GM21447 (cell line): ENCODE results near the gene DNAJB1.

Source experiments
- ATAC-seq: cut with Tn5 transposase; IDR thresholded peaks from one replicate; pipeline ENCODE4 v1.9.1; 2021; ENCODE audit not compliant: unreplicated experiment

DNAJB1 gene

GRCh38 chr19:14473978-14474578, 44.1 kb downstream of the DNAJB1 start:
- ATAC-seq = no peak

GRCh38 chr19:14473073-14473977, 44.9 kb downstream of the DNAJB1 start:
- ATAC-seq = no peak

GRCh38 chr19:14472202-14472938, 45.8 kb downstream of the DNAJB1 start:
- no peak for ATAC-seq

- ATAC-seq = no peak
Measured at GRCh38 chr19:14471436-14472187, 46.6 kb downstream of the DNAJB1 start.

- ATAC-seq = no peak
Measured at GRCh38 chr19:14470031-14470876, 47.9 kb downstream of the DNAJB1 start.

- ATAC-seq = no peak
Measured at GRCh38 chr19:14467816-14468215, 50.4 kb downstream of the DNAJB1 start.

- no peak for ATAC-seq
Measured at GRCh38 chr19:14467391-14467790, 50.8 kb downstream of the DNAJB1 start.
